Stimulated activated CD4-positive, alpha-beta T cell treated with anti-CD3 and anti-CD28 coated beads, Interleukin-1b, Interleukin-23, amount 100 ng/mL, for 48 hours (primary cell): Measurements from ENCODE around the gene STARD3.

Source experiments
- DNase-seq: peaks from one replicate; pipeline ENCODE4 v3.0.0-alpha.2; 2020

Gene STARD3

GRCh38 chr17:39621523-39622379 lies 15.2 kb upstream of the STARD3 start:
- peak; percentile 85 for DNase-seq

- peak; percentile 72 for DNase-seq
These were observed 14.5 kb upstream of the STARD3 start for GRCh38 chr17:39622380-39623006.

DNA sequence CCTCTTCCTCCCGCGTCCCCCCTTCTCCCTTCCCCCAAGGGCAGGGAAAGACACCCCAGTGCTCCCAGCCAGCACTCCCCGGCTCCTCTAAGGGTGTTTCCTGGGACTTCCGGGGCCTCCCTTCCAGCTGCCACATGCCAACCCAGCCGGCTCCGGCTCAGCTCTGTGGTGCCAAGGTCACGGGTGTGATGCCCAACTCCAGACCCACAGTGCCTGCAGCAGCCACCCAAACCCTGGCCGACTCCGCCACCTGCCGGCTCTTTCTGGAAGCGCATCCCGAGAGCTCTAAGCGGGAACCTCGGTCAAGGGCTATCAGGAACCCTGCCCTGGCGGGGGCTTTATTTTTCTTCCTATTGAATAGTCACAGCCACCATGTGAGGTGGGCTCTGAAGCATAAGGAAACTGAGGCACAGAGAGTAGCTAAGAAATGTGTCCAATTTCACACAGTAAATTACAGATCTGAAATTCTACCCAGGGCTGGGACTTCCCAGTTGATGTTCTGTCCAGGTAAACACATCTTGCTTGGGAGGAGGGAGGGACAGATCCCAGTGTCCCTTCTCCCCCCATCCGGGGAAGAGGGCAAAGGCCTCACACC lies 13.5 kb upstream of the STARD3 start:
- DNase-seq, result peak; percentile 85

DNA sequence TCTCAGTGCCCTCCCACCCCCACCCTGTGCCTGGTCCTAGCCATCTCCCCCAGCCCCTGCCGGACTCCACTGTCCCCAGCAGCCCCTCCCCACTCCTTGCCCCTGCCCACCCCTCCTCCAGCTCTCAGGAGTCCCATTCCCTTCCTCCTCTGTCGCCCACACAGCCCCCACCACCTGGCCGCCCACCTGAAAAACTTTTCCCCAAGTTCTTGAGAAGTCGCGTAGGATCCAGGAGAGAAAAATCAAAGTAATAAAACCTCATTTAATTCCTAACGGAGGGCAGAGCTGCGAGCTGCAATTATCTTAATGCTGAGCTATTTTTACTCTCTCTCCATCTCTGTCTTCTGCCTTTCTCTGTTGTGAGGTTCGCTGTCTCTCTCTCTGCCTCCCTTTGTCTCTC lies 12.6 kb upstream of the STARD3 start:
- DNase-seq, result no peak

- no peak for DNase-seq
These were observed 11.7 kb upstream of the STARD3 start for GRCh38 chr17:39625198-39625785.

DNA sequence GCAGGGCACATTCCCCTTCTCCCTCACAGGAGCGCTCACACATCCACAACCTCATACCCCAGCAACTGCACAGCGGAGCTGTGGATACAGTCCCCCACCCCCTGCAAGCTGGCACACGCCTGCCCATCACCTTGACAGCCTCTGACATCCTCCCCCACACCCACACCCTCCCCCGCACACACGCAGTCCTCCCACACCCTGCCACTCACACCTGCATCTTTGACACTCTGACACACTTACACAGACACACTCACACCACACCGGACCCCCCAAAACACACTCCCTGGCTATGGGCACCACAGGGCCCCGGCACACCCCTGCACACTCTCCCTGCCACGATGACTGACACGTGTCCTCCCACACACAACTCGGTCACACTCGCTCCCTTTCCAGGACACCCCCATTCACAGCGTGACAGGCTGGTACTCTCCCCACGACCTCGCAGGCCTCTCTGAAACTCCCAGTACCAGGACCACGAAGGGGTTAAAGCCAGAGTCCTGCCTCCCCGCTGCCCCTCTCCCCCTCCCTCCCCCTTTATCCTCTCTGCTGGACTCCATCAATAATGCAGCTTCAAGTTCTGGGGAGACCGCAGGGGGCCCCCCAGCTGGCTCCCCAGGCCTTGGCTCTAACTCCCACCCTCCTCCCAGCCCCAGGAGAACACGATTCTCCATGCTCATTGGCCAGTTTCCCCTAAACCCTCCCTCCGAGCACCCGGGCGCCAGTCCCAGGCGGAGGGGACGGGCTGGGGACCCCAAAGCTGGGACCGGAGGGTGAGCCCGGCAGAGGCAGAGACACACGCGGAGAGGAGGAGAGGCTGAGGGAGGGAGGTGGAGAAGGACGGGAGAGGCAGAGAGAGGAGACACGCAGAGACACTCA lies 10.5 kb upstream of the STARD3 start, which contains the start of gene PPP1R1B:
Gene PPP1R1B, plus strand, starts transcription at position 782 of the 876 bp plus-strand sequence. CDS start 441 bp downstream, outside the sequence.
- DNase-seq, result peak; percentile 24

- no peak for DNase-seq
These were observed 9.8 kb upstream of the STARD3 start for GRCh38 chr17:39627047-39627711.

- no peak for DNase-seq
These were observed 9.0 kb upstream of the STARD3 start for GRCh38 chr17:39627712-39628516.

DNA sequence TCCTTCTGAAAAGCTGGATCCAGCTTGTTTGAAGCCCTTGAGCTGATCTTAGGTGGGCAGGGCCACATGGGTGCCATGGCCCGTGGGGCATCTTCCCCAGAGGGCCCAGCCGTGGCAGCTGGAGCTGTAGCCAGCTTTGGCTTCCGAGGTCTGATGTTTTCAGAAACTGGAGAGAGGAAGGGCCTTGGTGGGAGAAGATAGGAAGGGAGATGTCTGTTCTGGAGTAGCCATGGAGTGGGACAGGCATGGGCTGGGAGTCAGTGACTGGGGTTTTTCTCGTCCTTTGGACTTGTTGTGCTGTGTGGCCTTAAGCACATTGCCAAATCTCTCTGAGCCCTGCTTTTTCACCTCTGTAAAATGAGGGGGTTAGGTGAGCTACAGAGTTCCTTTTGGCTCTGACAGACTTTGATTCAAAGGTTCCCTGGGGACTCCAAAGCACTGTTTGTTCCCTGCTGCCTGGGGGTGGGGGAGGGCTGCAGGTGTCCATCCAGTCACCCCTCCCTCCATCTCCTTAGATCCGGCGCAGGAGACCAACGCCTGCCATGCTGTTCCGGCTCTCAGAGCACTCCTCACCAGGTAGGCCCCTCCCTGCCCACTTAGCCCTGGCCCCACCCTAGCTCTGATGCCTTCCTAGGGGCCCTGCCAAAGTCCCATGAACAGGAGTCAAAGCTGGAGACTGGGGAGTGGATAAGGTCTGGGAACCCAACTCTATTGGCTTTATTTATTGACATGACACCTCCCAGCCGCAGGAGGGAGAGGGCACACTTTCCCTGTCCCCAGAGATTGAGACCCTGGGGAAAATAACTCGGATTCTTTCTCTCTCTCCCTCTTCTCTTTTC lies 8.1 kb upstream of the STARD3 start:
- no peak for DNase-seq

DNA sequence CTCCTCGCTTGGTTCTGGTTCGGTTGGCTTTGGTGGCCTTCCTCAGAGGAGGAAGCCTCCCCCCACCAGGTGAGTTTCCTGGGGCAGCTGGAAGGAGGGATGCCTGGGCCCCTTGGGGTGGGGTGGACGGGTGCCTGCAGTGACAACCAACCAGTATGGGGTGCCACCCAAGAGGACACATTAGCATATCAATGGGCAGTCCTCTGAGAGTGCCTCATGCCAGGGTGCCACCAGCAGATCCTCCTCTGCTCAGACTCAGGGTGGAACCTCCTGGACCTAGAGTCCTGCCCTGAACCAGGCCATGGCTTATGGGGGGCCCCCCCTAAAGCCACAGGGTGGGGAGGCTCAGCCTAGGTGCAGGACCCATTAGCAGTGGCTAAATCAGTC lies 7.5 kb upstream of the STARD3 start:
- DNase-seq, result no peak

DNA sequence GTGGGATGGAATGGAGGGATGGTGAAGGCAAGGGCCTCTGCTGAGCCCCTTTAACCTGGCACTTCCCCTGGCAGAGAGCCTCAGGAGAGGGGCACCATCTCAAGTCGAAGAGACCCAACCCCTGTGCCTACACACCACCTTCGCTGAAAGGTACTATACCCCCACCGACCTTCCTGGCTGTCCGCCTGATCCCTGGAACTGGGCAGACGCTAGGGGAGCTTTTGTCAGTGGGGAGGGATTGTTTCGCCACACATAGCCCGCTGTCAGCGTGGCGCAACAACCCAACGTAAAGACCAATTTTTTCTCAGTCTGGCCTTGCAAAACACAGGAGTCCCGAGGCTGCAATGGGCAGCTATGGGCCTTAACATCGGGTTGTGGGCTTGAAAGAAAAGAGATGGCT lies 7.0 kb upstream of the STARD3 start:
- DNase-seq, result no peak

- DNase-seq, result no peak
These were observed 5.5 kb upstream of the STARD3 start for GRCh38 chr17:39631403-39631802.

- no peak for DNase-seq
These were observed 4.6 kb upstream of the STARD3 start for GRCh38 chr17:39632153-39632941.

DNA sequence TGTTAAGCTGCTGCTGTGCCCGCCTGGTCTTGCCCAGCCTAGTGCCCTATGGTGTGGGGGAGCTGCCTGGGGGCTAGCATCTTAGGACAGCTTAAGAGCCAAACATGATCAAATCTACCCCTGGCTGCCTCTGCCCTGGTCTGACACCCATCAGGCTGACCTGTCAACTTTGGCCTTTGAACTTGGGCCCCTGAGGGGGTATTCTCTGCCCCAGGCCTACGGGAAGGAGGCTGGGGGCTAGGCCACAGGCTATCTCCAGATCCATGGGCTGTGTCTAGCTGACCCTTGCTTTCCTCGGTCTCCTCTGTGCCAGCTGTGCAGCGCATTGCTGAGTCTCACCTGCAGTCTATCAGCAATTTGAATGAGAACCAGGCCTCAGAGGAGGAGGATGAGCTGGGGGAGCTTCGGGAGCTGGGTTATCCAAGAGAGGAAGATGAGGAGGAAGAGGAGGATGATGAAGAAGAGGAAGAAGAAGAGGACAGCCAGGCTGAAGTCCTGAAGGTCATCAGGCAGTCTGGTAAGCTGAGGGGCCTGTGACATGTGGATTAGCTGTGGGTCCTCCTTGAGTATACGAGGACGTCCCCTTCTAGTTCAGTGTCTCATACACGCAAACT lies 3.3 kb upstream of the STARD3 start:
- no peak for DNase-seq

DNA sequence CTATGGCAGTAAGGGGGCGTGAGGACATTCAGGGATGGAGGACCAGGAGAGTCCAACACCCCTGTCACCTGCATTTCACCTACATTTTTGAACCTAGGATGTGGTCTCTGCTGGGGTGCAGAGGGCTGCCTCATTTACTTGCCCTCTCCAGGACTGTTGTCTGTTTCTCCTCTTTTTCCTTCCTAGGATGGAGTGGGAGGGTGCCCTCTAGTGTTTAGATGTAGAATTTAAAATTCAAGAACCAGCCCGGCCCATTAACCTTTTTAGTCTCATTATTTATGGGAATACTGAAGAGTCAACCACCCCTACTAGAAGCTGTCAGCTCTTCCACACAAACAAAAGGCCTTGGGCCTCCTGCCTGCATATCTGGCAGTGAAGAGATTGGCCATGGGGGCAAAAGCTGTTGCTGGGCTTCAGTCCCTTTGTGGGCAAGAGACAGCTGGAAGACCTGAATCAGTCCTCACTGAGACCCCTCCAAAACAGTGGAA lies 2.5 kb upstream of the STARD3 start:
- DNase-seq, result no peak

- no peak for DNase-seq
These were observed 1.2 kb upstream of the STARD3 start for GRCh38 chr17:39635614-39636176.

DNA sequence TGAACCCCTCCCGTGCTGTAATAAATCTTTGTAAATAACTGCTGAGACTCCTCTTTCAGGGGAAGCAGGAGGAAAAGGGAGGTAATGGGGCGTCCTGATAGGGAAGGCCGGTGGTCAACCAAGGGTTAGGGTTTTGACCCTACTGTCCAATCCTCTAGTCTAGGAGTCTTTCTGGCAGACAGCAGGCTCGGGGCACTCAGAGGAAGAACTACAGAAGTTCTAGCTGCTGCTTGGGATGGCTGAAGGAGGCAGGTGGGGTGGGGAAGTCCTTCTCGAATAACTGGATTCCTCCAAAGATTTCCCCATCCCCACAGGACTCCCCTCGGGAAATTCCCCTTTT lies 387 bp upstream of the STARD3 start:
- DNase-seq, result no peak

DNA sequence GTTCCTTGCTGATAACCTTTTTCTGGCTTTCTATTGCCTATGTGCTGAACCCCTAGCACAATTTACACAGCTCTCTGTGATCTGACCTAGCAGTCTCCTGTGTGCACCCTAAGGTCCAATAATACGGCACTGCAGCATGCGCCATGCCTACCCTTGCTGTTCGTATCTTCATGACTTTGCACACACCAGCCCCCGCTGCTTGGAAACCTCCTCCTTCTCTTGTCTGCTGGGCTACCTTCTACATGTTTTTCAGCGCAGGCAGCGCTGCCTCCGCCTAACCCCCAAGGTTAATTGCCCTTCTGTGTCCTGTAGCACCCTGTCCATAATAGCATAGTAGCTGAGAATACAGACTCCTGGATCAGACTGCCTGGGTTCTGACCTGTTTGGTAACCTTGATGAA lies 1.4 kb downstream of the STARD3 start:
- no peak for DNase-seq
